Measurements from ENCODE around the gene IRF3. TPM values are rescaled to one million over a fixed set of nuclear protein-coding genes. Genes with fewer than 3 reads are reported as not detected.

Gene IRF3
- total RNA-seq, 1 donor from 2014 or later = 75.9 TPM

DNA sequence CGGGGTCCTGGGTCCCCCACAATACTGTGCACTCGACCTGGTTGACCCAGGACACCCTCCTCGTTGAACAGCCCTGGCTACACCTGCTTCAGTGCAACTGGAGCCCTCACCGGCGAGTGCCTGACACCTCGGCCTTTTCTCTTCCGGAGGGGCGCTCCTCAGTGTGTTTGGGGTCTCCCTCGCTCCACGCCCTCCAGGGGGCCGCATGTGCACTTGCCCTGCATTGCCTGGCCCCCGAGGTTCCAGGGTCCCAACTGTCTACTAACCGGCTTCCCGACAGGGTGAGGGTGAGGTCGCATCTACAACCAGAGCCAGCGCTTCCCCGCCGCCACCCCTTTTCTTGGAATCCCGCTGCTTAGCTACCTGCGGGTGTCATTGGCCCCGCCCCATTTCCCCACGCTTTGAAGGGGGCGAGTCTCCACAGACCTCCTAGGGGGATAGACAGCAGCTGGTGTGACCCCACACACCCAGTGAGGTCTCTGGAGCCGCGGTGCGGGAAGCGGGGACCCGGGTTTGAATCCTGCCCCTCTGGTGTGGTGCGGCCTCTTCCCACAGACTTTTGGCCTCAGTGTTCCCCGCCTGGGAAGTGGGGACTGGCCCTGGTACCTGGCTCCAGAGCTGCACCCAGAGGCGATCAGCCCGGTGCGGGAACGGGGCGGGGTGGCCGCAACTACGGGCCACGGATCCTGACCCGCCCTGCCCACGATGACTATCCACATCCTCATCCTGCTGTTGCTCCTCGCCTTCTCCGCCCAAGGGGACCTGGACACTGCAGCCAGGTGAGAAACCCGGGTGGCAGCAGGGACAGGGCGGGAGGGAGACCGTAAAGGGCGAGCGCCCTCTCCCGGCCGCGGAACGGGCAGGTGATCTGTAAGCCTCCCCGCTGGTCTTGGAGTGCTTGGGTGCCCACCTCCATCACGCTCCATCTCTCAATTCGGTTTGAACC is 23.7 kb upstream of the IRF3 start, which contains the start of gene ADM5:
ADM5 (plus strand) TSS at position 462 of the 946 bp plus-strand sequence; CDS start at position 706, 244 bp downstream.
- TF ChIP-seq, protein P1, sequence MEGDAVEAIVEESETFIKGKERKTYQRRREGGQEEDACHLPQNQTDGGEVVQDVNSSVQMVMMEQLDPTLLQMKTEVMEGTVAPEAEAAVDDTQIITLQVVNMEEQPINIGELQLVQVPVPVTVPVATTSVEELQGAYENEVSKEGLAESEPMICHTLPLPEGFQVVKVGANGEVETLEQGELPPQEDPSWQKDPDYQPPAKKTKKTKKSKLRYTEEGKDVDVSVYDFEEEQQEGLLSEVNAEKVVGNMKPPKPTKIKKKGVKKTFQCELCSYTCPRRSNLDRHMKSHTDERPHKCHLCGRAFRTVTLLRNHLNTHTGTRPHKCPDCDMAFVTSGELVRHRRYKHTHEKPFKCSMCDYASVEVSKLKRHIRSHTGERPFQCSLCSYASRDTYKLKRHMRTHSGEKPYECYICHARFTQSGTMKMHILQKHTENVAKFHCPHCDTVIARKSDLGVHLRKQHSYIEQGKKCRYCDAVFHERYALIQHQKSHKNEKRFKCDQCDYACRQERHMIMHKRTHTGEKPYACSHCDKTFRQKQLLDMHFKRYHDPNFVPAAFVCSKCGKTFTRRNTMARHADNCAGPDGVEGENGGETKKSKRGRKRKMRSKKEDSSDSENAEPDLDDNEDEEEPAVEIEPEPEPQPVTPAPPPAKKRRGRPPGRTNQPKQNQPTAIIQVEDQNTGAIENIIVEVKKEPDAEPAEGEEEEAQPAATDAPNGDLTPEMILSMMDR (IDR thresholded peaks at IDR 0.05) = peak; percentile 33 to 53 (median 34)
- peak within 1 kb of the TSS; percentile 46 to 65 for H3K4me3 ChIP-seq
- H3K9me3 ChIP-seq = no peaks in the 10 kb centered on the region
- peaks cover 0 to 17% of the 10 kb centered on the region in 2 donors for H3K4me1 ChIP-seq
- H3K27me3 ChIP-seq = no peaks in the 10 kb centered on the region
- H3K27ac ChIP-seq = no peak within 1 kb of the TSS
- DNase-seq (ENCODE audit: low spot score in 2 of 2) = no peak
- H3K36me3 ChIP-seq = peaks cover 21 to 37% of the 10 kb centered on the region in 2 donors
- intact Hi-C loops (cut with DNase I) = no loop called here

DNA sequence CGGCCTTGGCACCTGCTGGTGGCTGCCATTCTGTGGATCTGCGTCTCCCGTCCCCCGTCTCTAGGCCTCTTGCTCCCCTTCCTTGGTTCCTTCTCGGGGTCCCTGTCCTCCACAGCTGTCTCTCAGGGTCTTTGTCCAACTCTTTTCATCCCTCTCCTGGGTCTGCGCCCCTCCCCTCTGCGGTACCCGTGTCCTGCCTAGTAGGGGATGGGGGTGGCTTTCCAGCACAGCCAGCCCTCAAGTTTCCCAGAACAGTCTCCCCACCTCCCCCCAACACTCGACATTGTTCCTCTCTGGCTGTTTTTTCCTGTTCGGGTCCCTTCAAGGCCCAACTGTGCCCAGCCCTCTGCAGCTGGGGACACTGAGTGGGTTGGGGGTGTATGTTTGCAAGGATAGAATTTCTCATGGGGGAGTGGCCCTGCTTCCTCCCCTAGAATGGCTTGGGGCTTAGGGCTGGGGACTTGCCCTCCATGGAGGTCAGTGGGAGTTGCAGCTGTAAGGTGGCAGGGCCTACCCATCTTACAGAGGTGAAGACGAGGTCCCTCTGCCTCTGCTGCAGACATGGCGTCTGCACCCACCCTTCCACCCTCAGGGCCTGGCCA is 23.0 kb upstream of the IRF3 start:
- no peaks in the 10 kb centered on the region for H3K9me3 ChIP-seq
- H3K27me3 ChIP-seq = no peaks in the 10 kb centered on the region
- intact Hi-C loops (cut with DNase I) = no loop called here
- peaks cover 0 to 17% of the 10 kb centered on the region in 2 donors for H3K4me1 ChIP-seq
- H3K36me3 ChIP-seq = peaks cover 29 to 44% of the 10 kb centered on the region in 2 donors
- TF ChIP-seq, protein P1 (IDR thresholded peaks at IDR 0.05) = no peak
- H3K4me3 ChIP-seq = peak overlapping the region in 1 of 2 donors; percentile 65
- H3K27ac ChIP-seq = no peak overlapping the region
- no peak for DNase-seq (ENCODE audit: low spot score in 2 of 2)

DNA sequence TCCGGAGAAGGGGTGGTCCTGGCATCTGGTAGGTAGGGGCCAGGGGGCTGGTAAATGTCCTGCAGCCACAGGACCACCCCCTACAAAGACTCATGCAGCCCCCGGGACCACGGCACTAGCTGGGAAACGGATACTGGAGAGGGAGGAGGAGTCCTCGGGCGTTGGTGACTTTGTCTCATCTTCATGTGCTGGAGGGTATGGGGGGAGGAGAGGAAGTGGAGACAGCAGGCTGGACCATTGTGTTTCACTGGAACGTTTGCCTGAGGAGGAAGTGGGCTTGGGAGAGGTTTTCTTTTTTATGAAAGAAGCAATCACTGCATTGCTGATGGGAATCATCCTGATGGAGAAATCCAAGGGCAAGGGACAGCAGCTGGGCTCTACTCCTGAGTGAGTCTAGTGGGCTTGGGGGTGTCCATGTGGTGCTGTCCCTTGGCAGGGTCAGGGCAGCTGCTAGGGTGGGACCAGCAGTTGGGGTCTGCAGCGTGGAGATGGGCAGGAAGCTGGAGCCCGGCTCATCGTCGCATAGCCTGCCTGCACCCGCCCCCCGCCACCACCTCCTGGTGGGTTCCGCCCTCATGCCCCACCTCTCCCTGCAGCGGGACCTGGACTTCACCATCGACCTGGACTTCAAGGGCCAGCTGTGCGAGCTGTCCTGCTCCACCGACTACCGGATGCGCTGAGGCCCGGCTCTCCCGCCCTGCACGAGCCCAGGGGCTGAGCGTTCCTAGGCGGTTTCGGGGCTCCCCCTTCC is 22.1 kb upstream of the IRF3 start:
- no peaks in the 10 kb centered on the region for H3K27me3 ChIP-seq
- H3K9me3 ChIP-seq = no peaks in the 10 kb centered on the region
- TF ChIP-seq, protein P1 (IDR thresholded peaks at IDR 0.05) = no peak
- H3K27ac ChIP-seq = no peak overlapping the region
- no peak overlapping the region for H3K4me3 ChIP-seq
- H3K4me1 ChIP-seq = peaks cover 0 to 17% of the 10 kb centered on the region in 2 donors
- no peak for DNase-seq (ENCODE audit: low spot score in 2 of 2)
- intact Hi-C loops (cut with DNase I) = no loop called here
- peaks cover 37 to 53% of the 10 kb centered on the region in 2 donors for H3K36me3 ChIP-seq

DNA sequence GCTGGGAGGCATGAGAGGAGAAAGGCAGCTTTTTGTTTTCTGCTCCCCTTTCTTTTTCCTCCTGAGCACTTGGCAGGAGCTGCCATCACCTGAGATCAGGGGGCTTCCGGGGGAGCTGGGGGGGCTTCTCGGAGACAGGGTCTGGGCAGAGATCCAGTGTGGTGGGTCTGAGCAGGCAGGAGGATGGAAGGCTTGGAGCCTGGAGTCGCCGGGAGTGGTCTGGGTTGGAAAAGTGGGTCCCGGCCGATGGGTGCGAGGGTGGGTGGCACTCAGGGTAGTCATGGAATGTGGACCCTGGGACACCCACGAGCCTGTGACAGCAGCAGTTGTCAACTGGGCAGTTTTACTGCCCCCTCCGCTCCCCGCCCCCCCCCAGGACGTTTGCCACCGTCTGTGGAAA is 21.5 kb upstream of the IRF3 start:
- Histone ChIP-seq H3K27me3 (no peaks in the 10 kb centered on the region), H3K27ac (no peak overlapping the region), H3K4me3 (no peak overlapping the region), H3K9me3 (no peaks in the 10 kb centered on the region), H3K4me1 (peaks cover 0 to 17% of the 10 kb centered on the region in 2 donors), H3K36me3 (peaks cover 42 to 59% of the 10 kb centered on the region in 2 donors)
- intact Hi-C loops (cut with DNase I) = no loop called here
- TF ChIP-seq, protein P1 (IDR thresholded peaks at IDR 0.05) = no peak
- no peak for DNase-seq (ENCODE audit: low spot score in 2 of 2)

DNA sequence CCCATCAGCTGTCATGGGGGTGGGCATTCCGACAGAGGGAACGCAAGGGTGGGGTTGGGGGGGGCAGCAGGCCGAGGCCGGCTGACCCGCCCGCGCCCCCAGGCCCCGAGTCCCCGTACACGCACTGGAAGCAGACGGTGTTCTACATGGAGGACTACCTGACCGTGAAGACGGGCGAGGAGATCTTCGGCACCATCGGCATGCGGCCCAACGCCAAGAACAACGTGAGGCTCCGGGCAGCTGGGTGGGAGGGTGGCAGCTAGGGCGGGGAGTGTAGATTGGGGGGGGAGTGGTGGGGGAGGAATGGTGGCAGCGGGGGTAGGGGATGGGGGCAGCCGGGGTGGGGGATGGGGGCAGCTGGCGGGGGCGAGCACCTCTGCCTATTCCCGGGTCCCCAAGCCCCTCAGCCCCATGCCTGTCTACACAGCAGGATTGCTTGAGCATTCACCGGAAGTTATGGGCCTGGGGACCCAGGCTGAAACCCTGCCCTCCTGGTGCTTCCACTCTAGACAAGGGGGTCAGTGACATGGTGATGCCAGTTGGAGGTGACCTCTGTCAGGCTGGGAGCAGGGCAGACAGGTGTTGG is 20.9 kb upstream of the IRF3 start:
- H3K36me3 ChIP-seq = peaks cover 48 to 65% of the 10 kb centered on the region in 2 donors
- peaks cover 0 to 15% of the 10 kb centered on the region in 2 donors for H3K4me1 ChIP-seq
- TF ChIP-seq, protein P1 (IDR thresholded peaks at IDR 0.05) = no peak
- no peak overlapping the region for H3K27ac ChIP-seq
- intact Hi-C loops (cut with DNase I) = no loop called here
- no peak overlapping the region for H3K4me3 ChIP-seq
- no peak for DNase-seq (ENCODE audit: low spot score in 2 of 2)
- no peaks in the 10 kb centered on the region for H3K9me3 ChIP-seq
- H3K27me3 ChIP-seq = no peaks in the 10 kb centered on the region
